ENCODE measurements around the gene IRGQ.
A peak's percentile ranks its signal among the peaks of the same experiment; 100 is the strongest.

The IRGQ gene

DNA sequence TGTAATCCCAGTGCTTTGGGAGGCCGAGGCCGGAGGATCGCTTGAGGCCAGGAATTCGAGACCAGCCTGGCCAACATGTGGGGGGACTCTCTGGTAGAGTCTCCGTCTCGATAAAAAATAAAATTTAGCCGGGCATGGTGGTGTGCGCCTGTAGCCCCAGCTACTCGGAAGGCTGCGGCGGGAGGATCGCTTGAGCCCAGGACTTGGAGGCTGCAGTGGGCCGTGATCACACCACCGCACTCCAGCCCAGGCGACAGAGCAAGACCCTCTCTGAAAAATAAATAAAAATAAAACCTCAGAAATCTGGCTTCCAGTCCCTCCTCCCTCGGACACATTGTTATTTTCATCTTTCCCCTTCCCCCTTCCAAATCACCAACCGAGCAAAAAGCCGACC, 332 bp downstream of the IRGQ start:
- TF ChIP-seq FOXA1 (IDR thresholded peaks at IDR 0.05) = no peak
- no peak for TF ChIP-seq ZNF384 (IDR thresholded peaks at IDR 0.05)
- ChIA-PET CTCF (interaction anchor here (1.5 to 2.1 kb wide), 2 partner anchors 11 to 56 kb away, joined by 5 to 6 read pairs; no protein-coding TSS in a partner anchor), POLR2A (interaction anchor here (0.7 to 2.2 kb wide), 11 partner anchors 15 to 137 kb away, joined by 3 to 16 read pairs (median 3); partner anchors contain the start of genes PHLDB3, PINLYP and XRCC1)
- no peak for DNase-seq (ENCODE audit: extremely low spot score)

DNA sequence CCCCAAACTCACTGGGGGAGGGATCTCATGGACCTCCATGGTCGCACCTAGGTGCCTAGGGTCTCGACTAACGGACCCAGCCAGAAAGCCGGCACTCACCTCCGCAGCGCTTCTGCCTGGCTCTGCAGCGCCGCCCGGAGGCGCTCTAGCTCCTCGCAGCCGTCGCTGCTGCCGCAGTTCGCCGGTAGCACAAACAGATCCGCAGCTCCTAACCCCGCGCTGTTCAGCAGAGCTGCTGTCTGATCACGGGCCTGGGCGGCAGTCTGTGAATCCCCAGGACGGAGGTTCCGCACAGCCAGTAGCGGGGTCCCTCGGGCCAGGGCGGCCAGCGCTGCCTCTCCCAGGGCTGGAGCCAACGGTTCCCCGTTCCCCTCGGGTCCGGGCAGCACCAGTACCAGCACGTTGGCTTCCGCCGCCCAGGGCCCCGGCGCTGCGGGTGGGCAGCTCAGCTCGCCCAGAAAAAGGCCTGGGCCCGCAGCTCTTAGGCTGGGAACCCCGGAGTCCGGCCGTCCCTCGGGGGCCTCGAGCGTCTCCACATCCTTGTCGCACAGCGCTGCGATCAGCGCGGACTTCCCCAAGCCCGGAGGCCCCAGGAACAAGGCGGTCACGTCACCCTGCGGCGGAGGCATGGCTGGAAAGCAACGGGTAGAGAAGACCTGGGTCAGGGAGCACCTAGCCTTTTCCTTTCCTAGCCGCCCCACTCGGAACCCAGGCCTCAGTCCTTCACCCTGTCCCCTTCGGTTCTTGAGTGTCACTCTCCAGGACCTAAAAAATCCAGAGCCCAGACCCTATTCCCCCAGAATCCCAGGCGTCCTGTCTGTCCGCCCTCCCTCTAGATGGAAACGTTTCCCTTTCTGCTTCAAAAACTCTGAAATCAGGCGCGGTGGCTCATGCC, 977 bp downstream of the IRGQ start:
- CTCF ChIA-PET = interaction anchor here (0.7 to 2.1 kb wide), 11 partner anchors 10 to 159 kb away, joined by 3 to 6 read pairs (median 4); no protein-coding TSS in a partner anchor
- peak; percentile 75 for DNase-seq (ENCODE audit: extremely low spot score)
- no peak for TF ChIP-seq ELF4 (IDR thresholded peaks at IDR 0.05)
- POLR2A ChIA-PET = interaction anchor here (0.7 to 2.2 kb wide), 8 partner anchors 17 to 163 kb away, joined by 3 to 16 read pairs (median 3); partner anchors contain the start of genes PINLYP and XRCC1

DNA sequence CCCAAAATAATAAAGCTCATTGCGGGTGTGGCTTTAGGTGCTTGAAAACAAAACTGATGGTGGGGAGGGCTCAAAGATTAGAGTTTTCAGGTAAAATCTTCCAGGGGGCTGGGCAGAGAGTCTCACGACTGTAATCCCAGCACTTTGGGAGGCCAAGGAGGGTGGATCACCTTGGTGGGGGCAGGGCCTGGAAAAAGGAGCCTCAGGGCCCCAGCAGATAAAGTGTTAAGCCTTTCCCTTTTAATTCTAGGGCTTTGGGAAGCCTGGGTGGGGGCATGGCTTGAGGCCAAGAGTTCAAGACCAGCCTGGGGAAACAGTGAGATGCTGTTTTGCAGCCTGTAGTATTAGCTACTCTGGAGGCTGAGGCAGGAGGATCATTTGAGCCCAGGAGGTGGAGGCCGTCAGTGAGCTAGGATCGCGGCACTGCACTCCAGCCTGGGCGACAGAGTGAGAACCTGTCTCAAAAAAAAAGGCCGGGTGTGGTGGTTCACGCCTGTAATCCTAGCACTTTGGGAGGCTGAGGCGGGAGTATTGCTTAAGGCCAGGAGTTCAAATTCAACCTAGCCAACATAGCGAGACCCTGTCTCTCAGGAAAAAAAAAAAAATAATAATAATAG, 1.7 kb downstream of the IRGQ start:
- POLR2A ChIA-PET = interaction anchor here (0.7 to 2.2 kb wide), 6 partner anchors 16 to 162 kb away, joined by 3 to 8 read pairs (median 3); partner anchors contain the start of gene XRCC1
- CTCF ChIA-PET = interaction anchor here (0.7 to 2.1 kb wide), 12 partner anchors 10 to 158 kb away, joined by 3 to 6 read pairs (median 4); no protein-coding TSS in a partner anchor
- no peak for DNase-seq (ENCODE audit: extremely low spot score)
- TF ChIP-seq FOXA1 (IDR thresholded peaks at IDR 0.05) (no peak), BHLHE40 (IDR thresholded peaks at IDR 0.05; ENCODE audit: borderline replicate concordance) (no peak), TARDBP (IDR thresholded peaks at IDR 0.05) (no peak), L3MBTL2 (conservative IDR thresholded peaks at IDR 0.05) (no peak), LEF1 (IDR thresholded peaks at IDR 0.05; ENCODE audit: borderline replicate concordance) (no peak), SUZ12 (IDR thresholded peaks at IDR 0.05) (no peak), FOXK2 (IDR thresholded peaks at IDR 0.05) (no peak), CTBP1 (IDR thresholded peaks at IDR 0.05; ENCODE audit: borderline replicate concordance) (no peak), ELF4 (IDR thresholded peaks at IDR 0.05) (no peak), ARNT (IDR thresholded peaks at IDR 0.05) (no peak)

DNA sequence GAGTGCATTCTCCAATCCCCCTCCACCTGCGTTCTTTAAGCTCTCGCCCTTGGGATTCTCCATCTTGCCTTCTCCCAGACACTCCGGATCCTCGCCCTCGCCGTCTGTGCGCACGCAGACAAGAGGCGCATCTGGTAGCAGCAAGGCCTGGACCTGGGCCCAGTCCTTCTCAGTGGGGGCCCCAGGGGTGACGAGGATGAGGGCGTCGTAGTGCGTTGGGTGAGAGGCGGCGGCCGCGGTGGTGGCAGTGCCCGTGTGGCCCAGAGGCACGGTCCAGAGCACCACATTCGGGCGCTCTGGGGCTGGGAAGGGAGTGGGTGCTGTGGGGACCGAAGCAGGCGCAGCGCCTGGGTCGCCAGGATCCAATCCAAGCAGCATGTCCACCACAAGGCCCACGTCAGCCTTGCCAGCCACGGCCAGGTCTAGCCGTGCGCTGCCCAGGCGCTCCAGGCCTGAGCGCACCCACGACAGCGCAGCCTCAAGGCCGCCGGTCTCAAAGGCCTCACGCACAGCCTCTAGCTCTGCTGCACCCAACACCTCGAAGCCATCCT, 3.1 kb downstream of the IRGQ start:
- DNase-seq (ENCODE audit: extremely low spot score) = no peak
- TF ChIP-seq ZNF384 (IDR thresholded peaks at IDR 0.05) (no peak), SUZ12 (IDR thresholded peaks at IDR 0.05) (no peak), CTBP1 (IDR thresholded peaks at IDR 0.05; ENCODE audit: borderline replicate concordance) (no peak), L3MBTL2 (conservative IDR thresholded peaks at IDR 0.05) (no peak), FOXM1 (IDR thresholded peaks at IDR 0.05; ENCODE audit: borderline replicate concordance) (no peak), SP1 (IDR thresholded peaks at IDR 0.05) (no peak), TARDBP (IDR thresholded peaks at IDR 0.05) (no peak), ELF4 (IDR thresholded peaks at IDR 0.05) (no peak), NFRKB (IDR thresholded peaks at IDR 0.05) (no peak), ARNT (IDR thresholded peaks at IDR 0.05) (no peak), FOXA1 (IDR thresholded peaks at IDR 0.05) (no peak), LEF1 (IDR thresholded peaks at IDR 0.05; ENCODE audit: borderline replicate concordance) (no peak), FOXK2 (IDR thresholded peaks at IDR 0.05) (no peak), BHLHE40 (IDR thresholded peaks at IDR 0.05; ENCODE audit: borderline replicate concordance) (no peak), HDGF (IDR thresholded peaks at IDR 0.05; ENCODE audit: borderline replicate concordance) (no peak)
- TF ChIP-seq, protein P1, sequence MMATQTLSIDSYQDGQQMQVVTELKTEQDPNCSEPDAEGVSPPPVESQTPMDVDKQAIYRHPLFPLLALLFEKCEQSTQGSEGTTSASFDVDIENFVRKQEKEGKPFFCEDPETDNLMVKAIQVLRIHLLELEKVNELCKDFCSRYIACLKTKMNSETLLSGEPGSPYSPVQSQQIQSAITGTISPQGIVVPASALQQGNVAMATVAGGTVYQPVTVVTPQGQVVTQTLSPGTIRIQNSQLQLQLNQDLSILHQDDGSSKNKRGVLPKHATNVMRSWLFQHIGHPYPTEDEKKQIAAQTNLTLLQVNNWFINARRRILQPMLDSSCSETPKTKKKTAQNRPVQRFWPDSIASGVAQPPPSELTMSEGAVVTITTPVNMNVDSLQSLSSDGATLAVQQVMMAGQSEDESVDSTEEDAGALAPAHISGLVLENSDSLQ (IDR thresholded peaks at IDR 0.05) = no peak
- POLR2A ChIA-PET = interaction anchor here (1.8 kb wide), 1 partner anchor 18 kb away, joined by 4 read pairs; the partner anchor contains the start of gene XRCC1
- CTCF ChIA-PET = no interaction called here

DNA sequence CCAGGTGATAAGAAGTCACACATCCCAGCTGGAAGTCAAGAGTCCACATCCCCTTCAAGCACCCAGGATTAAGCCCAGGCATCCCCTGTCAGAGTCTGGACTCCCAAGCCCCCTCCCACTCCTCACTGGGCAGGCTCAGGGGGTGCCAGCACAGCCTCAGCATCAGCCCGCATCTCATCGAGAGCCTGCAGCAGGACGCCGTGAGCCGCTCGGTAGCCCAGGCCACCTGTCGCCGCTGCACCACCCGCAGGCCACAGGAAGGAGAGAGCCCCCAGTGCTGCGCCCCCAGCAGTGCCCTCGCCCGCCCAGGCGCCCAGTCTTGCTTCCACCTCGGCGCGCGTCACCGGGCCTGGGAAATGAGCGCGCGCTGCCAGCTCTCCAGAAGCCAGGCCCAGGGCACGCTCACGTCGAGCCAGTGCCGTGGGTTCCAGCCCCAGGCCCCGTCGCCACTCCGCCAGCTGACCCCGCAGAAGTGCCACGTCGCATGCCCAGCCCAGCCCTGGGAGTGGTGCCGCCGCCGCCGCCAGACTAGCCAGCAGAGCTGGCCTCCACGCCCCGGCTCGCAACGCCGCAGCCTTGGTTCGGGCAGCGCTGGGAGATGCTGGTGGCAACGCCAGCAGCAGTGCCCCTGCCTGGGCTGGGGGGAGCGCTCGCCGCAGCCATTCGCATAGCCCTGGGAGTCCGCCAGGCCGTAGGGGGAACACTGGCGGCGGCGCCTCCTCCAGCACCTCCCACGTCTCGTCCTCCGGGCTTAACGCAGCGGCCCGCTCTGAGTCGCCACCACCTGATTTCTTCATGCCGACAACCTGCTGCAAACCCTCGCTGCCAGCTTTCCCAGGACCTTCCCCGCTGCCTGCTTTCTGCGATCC, 3.8 kb downstream of the IRGQ start:
- ChIA-PET CTCF (no interaction called here), POLR2A (interaction anchor here (1.8 kb wide), 1 partner anchor 17 kb away, joined by 4 read pairs; the partner anchor contains the start of gene XRCC1)
- TF ChIP-seq TARDBP (IDR thresholded peaks at IDR 0.05) (no peak), ZNF384 (IDR thresholded peaks at IDR 0.05) (no peak), SP1 (IDR thresholded peaks at IDR 0.05) (no peak), L3MBTL2 (conservative IDR thresholded peaks at IDR 0.05) (no peak), NFRKB (IDR thresholded peaks at IDR 0.05) (no peak), ELF4 (IDR thresholded peaks at IDR 0.05) (no peak), LEF1 (IDR thresholded peaks at IDR 0.05; ENCODE audit: borderline replicate concordance) (no peak), FOXM1 (IDR thresholded peaks at IDR 0.05; ENCODE audit: borderline replicate concordance) (no peak), SUZ12 (IDR thresholded peaks at IDR 0.05) (no peak), ARNT (IDR thresholded peaks at IDR 0.05) (no peak), CTBP1 (IDR thresholded peaks at IDR 0.05; ENCODE audit: borderline replicate concordance) (no peak), FOXA1 (IDR thresholded peaks at IDR 0.05) (no peak), FOXK2 (IDR thresholded peaks at IDR 0.05) (no peak), HDGF (IDR thresholded peaks at IDR 0.05; ENCODE audit: borderline replicate concordance) (no peak), BHLHE40 (IDR thresholded peaks at IDR 0.05; ENCODE audit: borderline replicate concordance) (no peak)
- TF ChIP-seq, protein P1 (IDR thresholded peaks at IDR 0.05) = no peak
- no peak for DNase-seq (ENCODE audit: extremely low spot score)

Data from HEK293T (cell line).